HAP-1 (cell line): ENCODE data around the gene KLHL13.
"Not testable (repeated sequence)": the region's sequence is repeated elsewhere in the genome, so short reads cannot be mapped to it uniquely, and the experiment has no call there.

Source experiments
- DNase-seq, 2 experiments: peaks; one replicate each; pipeline ENCODE4 v3.0.0-alpha.2; 2016 to 2020; ENCODE audit warnings: low spot score in 2 of 2
- H3K27me3 ChIP-seq: fragments of 250-450 bp; sonication (Bioruptor Pico); 2 replicates; pipeline ENCODE4 v1.5.1; 2020; ENCODE audit warnings: low read depth, mild to moderate bottlenecking, moderate library complexity
- H3K36me3 ChIP-seq: fragments of 250-450 bp; sonication (Bioruptor Pico); replicated peaks from 2 replicates; pipeline ENCODE4 v1.5.1; 2020; ENCODE audit warnings: mild to moderate bottlenecking
- H3K4me1 ChIP-seq: fragments of 250-450 bp; sonication (Bioruptor Pico); 2 replicates; pipeline ENCODE4 v1.5.1; 2020; ENCODE audit warnings: mild to moderate bottlenecking
- H3K4me3 ChIP-seq: fragments of 250-450 bp; sonication (Bioruptor Pico); 2 replicates; pipeline ENCODE4 v1.5.1; 2020; ENCODE audit warnings: mild to moderate bottlenecking, moderate library complexity
- H3K9me3 ChIP-seq: fragments of 250-450 bp; sonication (Bioruptor Pico); 2 replicates; pipeline ENCODE4 v1.5.1; 2020; ENCODE audit warnings: mild to moderate bottlenecking, moderate library complexity
- in situ Hi-C: fragments of 300-500 bp; cut with MboI; formaldehyde crosslinking; loops from 3 replicates; pipeline ENCODE4 v1.14.3; 2020; ENCODE audit warnings: low sequenced_read_pairs, inconsistent platforms, mixed read lengths

The KLHL13 gene, protein sequence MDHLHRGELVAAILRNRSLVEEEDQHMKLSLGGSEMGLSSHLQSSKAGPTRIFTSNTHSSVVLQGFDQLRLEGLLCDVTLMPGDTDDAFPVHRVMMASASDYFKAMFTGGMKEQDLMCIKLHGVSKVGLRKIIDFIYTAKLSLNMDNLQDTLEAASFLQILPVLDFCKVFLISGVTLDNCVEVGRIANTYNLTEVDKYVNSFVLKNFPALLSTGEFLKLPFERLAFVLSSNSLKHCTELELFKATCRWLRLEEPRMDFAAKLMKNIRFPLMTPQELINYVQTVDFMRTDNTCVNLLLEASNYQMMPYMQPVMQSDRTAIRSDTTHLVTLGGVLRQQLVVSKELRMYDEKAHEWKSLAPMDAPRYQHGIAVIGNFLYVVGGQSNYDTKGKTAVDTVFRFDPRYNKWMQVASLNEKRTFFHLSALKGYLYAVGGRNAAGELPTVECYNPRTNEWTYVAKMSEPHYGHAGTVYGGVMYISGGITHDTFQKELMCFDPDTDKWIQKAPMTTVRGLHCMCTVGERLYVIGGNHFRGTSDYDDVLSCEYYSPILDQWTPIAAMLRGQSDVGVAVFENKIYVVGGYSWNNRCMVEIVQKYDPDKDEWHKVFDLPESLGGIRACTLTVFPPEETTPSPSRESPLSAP

DNA sequence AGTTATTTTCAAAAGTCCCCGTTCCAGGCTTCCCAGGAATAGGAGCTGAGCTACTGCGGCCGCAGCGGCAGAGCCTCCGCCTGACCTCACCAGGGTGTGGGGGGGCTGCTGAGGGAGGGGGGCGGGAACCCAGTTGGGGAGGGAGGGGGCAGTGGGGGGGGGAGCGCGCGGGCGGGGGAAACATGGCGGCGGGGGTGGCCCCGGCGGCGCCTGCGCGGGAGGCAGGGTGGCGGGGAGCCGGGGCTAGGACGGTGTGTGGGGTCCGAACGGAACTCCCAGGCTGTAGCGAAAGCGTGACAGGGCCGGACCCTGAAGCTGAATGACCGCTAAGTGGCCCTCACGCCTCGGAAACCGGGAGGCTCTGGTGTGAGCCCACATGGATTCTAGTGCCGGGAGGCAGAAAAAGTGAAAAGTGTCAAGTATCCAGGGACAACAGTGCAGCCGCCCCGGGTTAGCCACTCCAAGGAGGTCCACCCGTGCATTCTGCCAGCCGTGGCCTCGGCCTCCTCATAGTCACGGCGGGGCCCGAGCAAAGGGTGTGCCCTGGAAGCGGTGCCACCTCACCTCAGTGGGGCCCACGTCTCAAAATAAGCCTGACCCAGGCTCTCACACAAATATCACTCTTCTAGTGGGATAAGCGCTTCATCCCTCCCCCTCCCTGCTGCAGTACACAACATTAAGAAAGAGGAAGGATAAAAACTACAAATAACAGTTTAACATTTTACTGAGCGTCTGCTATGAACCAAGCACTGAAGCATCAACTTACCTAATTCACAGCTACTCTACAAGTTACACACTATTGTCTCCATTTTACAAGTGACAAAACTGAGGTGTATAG is at the start of gene KLHL13:
KLHL13 (minus strand) TSS at position 98 of the 838 bp plus-strand sequence. CDS start 88,337 bp downstream, outside the sequence.
- H3K27me3 ChIP-seq, result no peaks in the 10 kb centered on the region
- in situ Hi-C loops, result no loop called here

DNA sequence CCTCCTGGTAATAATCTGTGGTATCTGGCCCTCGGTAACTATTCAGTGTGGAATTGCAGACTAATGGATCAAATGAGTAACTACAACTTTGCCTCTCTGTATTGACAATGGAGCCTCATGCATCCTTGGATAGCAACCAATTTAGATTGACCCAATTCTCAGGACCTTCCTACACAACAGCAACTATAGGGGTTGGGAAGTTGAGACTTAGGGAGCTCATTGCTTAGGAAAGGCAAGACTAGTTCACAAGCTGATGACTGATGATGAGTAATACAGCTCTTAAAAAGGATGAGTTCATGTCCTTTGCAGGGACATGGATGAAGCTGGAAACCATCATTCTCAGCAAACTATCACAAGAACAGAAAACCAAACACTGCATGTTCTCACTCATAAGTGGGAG is 47.5 kb upstream of the KLHL13 start:
- no peaks in the 10 kb centered on the region for H3K4me1 ChIP-seq
- no peaks in the 10 kb centered on the region for H3K9me3 ChIP-seq
- no peaks in the 10 kb centered on the region; the same call in none of the 2 replicates for H3K27me3 ChIP-seq
- no peak overlapping the region for H3K4me3 ChIP-seq
- in situ Hi-C loops, result no loop called here
- no peaks in the 10 kb centered on the region for H3K36me3 ChIP-seq
- no peak for DNase-seq

More for the DNA sequence above, at the start of gene KLHL13:
- Histone ChIP-seq H3K4me3 (peak within 1 kb of the TSS; percentile 69), H3K36me3 (peaks cover 2% of the 10 kb centered on the region; the same call in 1 of the 2 replicates), H3K9me3 (no peaks in the 10 kb centered on the region), H3K4me1 (peaks cover 45% of the 10 kb centered on the region)
- peak; percentile 26 to 74 for DNase-seq

DNA sequence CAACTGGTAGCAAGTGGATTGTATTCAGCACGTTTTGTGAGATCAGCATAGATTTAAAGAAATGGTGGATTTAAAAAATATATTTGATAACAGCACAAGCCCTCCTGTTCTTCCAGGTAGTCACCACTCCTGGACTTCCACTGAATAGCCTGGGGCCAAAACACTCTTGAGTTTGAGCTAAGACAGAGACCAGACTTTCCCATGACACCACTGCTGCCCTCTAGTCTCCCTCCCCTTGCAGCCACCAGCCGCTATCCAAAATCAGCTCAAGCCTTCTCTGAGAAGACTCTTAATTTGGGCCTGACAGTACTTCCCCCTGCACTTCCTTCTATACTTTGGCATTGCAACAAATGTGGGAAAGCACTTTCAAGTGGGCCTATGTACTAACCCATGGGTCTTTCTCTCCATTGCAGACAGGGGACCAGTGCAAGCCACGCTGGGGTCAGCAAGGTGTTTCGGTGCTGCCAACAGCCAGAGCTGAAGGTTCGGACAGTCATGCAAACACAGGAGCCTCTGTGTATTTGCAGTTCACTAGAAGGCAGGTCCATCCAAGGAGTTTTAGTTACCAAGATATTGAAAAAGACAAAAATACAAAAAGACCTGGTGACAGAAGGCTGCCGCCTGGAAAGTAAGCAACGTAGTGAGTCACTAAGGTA is 40.5 kb upstream of the KLHL13 start:
- no peak overlapping the region for H3K4me3 ChIP-seq
- H3K9me3 ChIP-seq, result no peaks in the 10 kb centered on the region
- in situ Hi-C loops, result no loop called here
- DNase-seq, result no peak
- H3K4me1 ChIP-seq, result no peaks in the 10 kb centered on the region
- H3K27me3 ChIP-seq, result no peaks in the 10 kb centered on the region; the same call in 1 of the 2 replicates
- no peaks in the 10 kb centered on the region for H3K36me3 ChIP-seq

DNA sequence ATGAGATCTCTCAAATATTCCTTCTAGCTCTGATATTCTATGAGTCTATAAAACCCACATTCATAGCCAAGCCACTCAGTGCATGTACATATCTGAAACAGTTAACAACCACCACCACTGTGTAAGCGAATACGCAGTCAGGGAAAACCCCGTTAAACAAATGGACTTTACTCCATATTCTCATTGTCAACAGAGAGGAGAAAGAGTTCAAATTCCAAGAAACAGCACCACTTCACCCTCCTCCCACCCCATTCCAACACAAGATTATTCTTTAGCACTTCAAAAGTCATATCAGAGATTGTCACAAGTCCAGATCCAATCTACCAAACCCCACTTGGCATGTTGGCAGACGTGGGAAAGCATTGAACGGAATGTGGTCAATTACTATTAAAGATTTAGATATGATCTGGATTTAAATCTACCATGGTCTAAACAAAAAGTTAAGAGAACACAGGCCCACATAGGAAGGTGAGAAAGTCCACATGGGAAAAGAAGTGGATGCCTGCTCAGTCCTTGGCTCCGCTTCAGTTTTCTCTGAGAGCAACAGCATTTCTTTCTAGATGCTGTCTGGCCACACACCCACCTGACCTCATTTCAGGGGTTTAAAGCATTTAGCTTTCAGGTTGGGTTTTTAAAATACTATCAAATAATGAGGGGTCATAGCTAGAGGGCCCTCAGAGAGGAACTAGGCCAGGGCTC is 39.8 kb upstream of the KLHL13 start:
- no peaks in the 10 kb centered on the region for H3K36me3 ChIP-seq
- no peak for DNase-seq
- no peaks in the 10 kb centered on the region for H3K4me1 ChIP-seq
- in situ Hi-C loops, result no loop called here
- no peaks in the 10 kb centered on the region for H3K9me3 ChIP-seq
- H3K4me3 ChIP-seq, result no peak overlapping the region
- H3K27me3 ChIP-seq, result no peaks in the 10 kb centered on the region; the same call in 1 of the 2 replicates

DNA sequence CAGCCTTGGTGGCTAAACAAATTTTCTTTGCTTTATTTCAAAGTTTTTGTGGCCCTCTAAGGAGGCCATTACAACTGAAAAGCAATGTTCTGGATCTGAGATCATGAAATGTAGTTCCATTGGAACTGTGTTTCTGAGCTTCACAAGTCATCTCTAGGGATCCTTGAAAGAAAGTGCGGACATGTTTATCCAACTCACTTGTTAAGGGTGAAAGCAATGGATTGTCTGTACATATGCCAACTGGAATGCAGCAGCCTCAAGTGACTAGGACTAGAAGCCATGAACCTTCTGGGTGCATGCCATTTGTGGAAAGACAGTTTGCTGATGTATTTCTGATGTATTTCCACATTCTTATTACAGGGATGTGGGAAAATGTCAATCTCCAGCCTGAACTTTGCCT is 36.7 kb upstream of the KLHL13 start:
- DNase-seq, result no peak
- Histone ChIP-seq H3K36me3 (no peaks in the 10 kb centered on the region), H3K27me3 (no peaks in the 10 kb centered on the region), H3K9me3 (no peaks in the 10 kb centered on the region), H3K4me3 (no peak overlapping the region), H3K4me1 (no peaks in the 10 kb centered on the region)
- in situ Hi-C loops, result no loop called here

DNA sequence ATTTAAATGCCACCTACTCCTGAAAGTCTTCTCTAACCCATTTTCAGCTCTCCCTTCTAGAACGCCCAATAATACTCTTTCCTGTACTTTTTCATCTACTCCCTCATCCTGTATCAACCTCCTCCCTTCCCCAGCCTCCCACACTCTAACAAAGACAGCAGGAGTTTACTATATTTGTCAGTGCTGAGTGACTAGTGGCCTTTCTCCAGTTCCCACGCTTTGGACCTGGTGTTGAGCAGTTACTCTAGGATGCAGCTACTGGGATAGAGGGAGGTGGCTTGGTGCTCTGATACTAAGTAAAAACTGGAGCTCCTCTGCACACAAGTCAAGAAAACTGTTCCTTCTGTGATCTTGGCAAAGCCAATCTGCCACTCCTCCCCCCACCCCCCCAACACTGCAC is 36.1 kb upstream of the KLHL13 start:
- no peaks in the 10 kb centered on the region for H3K36me3 ChIP-seq

DNA sequence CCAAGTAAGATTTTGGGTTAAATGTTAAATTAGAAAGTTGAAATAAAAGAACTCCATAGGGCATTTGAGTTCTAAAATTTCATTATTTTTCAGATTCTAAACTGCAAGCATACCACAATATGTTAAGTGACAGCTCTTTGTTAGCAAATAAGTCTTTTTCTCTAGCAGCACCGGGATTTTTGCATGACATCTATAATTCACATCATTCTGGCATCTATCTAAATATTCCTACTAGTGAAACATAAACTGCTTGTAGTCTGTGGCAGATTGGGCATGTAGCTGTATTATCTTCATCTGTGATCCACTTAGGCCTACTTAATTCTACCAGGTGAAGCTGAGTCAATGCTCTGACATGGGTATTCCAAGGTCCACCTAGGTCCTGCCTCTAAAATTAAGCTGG is 32.1 kb upstream of the KLHL13 start:
- no peaks in the 10 kb centered on the region for H3K36me3 ChIP-seq
- in situ Hi-C loops, result no loop called here
- H3K9me3 ChIP-seq, result no peaks in the 10 kb centered on the region
- no peak overlapping the region for H3K4me3 ChIP-seq
- H3K27me3 ChIP-seq, result no peaks in the 10 kb centered on the region
- H3K4me1 ChIP-seq, result no peaks in the 10 kb centered on the region
- DNase-seq, result no peak

More for the DNA sequence above, 36.1 kb upstream of the KLHL13 start:
- Histone ChIP-seq H3K27me3 (no peaks in the 10 kb centered on the region), H3K9me3 (no peaks in the 10 kb centered on the region), H3K4me3 (no peak overlapping the region), H3K4me1 (no peaks in the 10 kb centered on the region)
- DNase-seq, result no peak
- in situ Hi-C loops, result no loop called here

DNA sequence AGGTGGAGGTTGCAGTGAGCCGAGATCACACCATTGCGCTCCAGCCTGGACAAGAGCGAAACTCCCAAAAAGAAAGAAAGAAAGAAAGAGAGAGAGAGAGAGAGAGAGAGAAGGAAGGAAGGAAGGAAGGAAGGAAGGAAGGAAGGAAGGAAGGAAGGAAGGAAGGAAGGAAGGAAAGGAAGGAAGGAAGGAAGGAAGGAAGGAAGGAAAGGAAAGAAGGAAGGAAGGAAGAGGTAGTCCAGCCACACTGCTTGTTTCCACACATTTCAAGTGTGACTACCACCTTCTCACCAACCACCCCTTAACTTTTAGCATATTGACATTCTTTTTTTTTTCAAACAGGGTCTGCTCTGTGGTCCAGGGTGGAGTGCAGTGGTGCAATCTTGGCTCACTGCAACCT is 31.2 kb upstream of the KLHL13 start:
- H3K9me3 ChIP-seq, in situ Hi-C loops, H3K27me3 ChIP-seq, H3K4me1 ChIP-seq, DNase-seq, H3K4me3 ChIP-seq, H3K36me3 ChIP-seq: not testable (repeated sequence)

DNA sequence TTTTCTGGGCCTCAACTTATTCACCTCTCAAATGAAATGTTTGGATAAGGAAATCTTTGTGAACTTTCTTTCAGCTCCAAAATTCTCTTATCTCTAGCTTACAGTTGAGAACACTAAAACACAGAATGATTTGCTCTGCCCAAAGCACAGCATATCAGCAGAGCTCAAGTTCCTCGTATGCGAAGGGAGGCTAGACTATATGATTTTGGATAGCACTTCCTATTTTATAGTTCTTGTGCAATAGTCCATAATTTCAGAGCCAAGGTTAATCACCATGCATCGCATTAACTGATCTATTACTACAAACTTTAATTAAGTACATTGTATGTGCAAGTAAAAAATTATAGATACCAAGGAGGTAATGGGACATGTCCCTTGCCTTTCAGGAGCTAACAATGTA is 27.0 kb upstream of the KLHL13 start:
- no peak overlapping the region for H3K4me3 ChIP-seq
- H3K4me1 ChIP-seq, result no peaks in the 10 kb centered on the region
- peaks cover 2% of the 10 kb centered on the region; the same call in 1 of the 2 replicates for H3K27me3 ChIP-seq
- no peak for DNase-seq
- no peaks in the 10 kb centered on the region for H3K36me3 ChIP-seq
- H3K9me3 ChIP-seq, result no peaks in the 10 kb centered on the region
- in situ Hi-C loops, result no loop called here

DNA sequence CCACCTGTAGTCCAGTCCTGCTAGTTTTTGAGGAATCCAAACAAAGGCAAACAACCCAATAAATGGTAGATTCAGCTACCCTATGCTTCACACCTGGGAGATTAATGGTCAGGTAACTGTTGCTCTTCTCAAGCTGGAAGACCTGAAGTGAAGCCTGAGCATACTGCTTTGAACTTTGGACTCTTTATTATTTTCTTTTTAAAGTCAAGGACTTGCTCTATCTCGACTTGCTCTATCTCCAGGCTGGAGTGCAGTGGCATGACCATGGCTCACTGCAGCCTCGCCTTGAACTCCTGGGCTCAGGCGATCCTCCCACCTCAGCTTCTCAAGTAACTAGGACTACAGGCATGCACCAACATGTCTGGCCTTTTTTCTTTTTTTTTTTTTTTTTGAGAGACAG is 14.7 kb upstream of the KLHL13 start:
- Histone ChIP-seq H3K27me3 (no peaks in the 10 kb centered on the region), H3K36me3 (no peaks in the 10 kb centered on the region), H3K4me1 (no peaks in the 10 kb centered on the region), H3K9me3 (no peaks in the 10 kb centered on the region), H3K4me3 (no peak overlapping the region)
- no peak for DNase-seq
- in situ Hi-C loops, result no loop called here

DNA sequence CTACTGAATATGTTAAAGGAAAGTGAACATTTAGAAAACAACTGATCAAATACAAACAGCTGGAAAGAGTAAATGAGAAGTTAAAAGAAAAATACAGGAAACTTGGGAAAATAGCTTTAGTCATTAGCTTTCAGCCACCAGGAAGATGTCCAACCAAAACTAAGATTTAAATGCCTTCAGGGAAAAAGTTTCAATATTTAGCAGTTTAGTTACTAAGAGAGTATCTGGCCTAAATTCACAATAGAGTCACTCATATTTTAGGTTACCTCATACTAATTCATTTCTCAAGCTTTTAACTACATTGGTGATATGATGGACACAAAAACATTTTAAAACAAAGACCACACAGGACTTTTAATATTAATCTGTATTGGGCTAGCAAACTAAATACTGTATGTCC is 13.1 kb upstream of the KLHL13 start:
- Histone ChIP-seq H3K27me3 (no peaks in the 10 kb centered on the region), H3K9me3 (no peaks in the 10 kb centered on the region), H3K4me1 (no peaks in the 10 kb centered on the region), H3K4me3 (no peak overlapping the region), H3K36me3 (no peaks in the 10 kb centered on the region)
- in situ Hi-C loops, result no loop called here
- no peak for DNase-seq

DNA sequence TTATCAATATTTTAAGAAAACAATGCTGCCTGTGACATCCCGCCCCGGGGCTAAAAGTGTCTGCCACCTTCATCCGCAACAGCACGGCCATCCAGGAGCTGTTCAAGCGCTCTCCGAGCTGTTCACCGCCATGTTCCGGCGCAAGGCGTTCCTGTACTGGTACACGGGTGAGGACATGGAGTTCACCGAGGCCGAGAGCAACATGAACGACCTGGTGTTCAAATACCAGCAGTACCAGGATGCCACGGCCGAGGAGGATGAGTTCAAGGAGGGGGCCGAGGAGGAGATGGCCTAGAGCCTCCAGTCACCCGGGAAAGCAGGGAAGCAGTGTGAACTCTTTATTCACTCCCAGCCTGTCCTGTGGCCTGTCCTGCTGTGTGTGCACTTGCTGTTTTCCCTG is 12.1 kb upstream of the KLHL13 start:
- no peak overlapping the region for H3K4me3 ChIP-seq

DNA sequence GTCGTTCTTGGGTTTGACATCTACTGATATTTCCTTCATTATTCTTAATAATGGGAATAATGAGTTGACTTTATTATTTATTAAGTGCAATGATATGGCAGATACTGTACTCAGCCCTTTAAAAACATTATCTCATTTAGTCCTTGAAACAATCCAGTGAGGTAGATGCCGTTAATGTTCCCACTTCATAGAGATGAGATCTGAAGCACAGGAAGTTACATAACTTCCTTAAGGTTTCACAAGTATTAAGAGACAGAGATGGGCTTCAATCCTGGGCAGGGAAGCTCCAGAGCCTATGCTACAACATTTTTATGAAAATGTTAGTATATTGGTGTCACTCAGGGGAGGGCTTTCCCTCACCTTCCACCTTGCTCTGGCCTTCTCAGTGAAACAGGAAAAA is 9.7 kb upstream of the KLHL13 start:
- in situ Hi-C loops, result no loop called here
- Histone ChIP-seq H3K4me1 (no peaks in the 10 kb centered on the region), H3K27me3 (no peaks in the 10 kb centered on the region), H3K36me3 (no peaks in the 10 kb centered on the region), H3K9me3 (no peaks in the 10 kb centered on the region), H3K4me3 (no peak overlapping the region)
- DNase-seq, result no peak

More for the DNA sequence above, 12.1 kb upstream of the KLHL13 start:
- in situ Hi-C loops, result no loop called here
- Histone ChIP-seq H3K36me3 (no peaks in the 10 kb centered on the region), H3K4me1 (no peaks in the 10 kb centered on the region), H3K9me3 (no peaks in the 10 kb centered on the region), H3K27me3 (no peaks in the 10 kb centered on the region)
- DNase-seq, result no peak
